Measurements from ENCODE around the gene CERS6. TPM values are rescaled to one million over a fixed set of nuclear protein-coding genes. Genes with fewer than 3 reads are reported as not detected.

The CERS6 gene
- total and polyA plus RNA-seq, 8 donors = 18.8 to 24.5 (median 22.1) TPM

DNA sequence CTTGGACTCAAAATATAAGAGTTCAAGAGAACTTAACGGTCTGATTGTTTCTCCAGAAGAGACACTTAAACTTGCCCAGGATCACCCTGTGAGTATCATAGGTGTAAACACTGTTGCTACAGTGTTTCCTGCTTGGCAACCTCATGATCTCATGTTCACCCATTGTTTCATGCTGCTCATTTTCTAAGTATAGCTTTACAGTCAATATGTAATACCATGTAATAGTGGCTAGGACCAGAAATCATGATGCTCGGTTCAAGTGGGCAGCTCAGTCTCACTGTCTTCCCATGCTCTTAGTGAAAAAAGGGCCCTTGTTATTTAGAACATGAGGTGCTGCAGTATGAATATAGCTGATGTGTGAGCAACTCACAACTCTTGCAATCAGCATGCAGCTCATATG is 157.5 kb downstream of the CERS6 start:
- TF ChIP-seq CTCF (IDR thresholded peaks at IDR 0.05) = no peak
- H3K9me3 ChIP-seq = no peaks in the 10 kb centered on the region
- H3K27ac ChIP-seq = no peak overlapping the region
- no peaks in the 10 kb centered on the region for H3K4me1 ChIP-seq
- intact Hi-C loops (cut with DNase I) = no loop called here
- H3K27me3 ChIP-seq = no peaks in the 10 kb centered on the region
- ATAC-seq = no peak
- H3K36me3 ChIP-seq = no peaks in the 10 kb centered on the region
- DNase-seq = no peak
- no peak overlapping the region for H3K4me3 ChIP-seq

DNA sequence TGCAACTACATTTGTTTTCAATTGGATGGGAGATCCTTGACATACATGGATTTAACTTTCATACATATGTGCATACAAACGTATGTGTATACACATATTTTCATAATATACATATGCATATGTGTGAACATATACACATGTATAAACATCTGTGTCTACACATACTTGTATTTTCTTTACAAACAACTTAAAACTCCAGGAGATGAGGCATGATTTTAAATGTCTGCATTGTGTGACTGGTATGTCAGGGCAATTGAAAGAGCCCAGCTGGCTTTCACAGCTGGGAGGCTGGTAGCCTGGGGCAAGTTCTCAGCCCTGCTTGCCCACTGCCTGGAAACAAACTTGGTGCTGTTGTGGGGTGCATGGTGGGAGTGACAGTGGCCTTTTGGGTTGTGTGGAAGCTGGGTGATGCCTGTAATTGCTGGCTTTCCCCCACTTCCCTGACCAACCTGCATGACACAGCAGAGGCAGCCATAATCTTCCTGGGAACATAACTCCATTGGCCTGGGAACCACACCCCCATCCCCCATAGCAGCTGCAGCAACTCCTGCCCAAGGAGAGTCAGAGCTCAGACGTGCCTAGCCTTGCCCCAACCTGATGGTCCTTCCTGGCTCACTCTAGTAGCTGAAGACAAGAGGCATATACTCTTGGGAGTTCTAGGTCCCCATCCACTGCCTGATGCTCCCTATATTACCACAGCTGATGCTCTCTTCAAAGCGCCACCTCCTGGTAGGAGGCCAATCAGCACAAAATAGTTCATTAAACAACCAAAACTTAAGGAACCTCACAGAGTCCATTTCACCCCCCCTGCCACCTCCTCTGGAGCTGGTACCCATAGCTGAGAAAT is 158.3 kb downstream of the CERS6 start:
- ATAC-seq (no peak), DNase-seq (no peak)
- TF ChIP-seq CTCF (IDR thresholded peaks at IDR 0.05) = no peak
- no peak overlapping the region for H3K27ac ChIP-seq
- no peaks in the 10 kb centered on the region for H3K27me3 ChIP-seq
- H3K9me3 ChIP-seq = no peaks in the 10 kb centered on the region
- intact Hi-C loops (cut with DNase I) = no loop called here
- no peaks in the 10 kb centered on the region for H3K4me1 ChIP-seq
- H3K36me3 ChIP-seq = no peaks in the 10 kb centered on the region
- H3K4me3 ChIP-seq = no peak overlapping the region

DNA sequence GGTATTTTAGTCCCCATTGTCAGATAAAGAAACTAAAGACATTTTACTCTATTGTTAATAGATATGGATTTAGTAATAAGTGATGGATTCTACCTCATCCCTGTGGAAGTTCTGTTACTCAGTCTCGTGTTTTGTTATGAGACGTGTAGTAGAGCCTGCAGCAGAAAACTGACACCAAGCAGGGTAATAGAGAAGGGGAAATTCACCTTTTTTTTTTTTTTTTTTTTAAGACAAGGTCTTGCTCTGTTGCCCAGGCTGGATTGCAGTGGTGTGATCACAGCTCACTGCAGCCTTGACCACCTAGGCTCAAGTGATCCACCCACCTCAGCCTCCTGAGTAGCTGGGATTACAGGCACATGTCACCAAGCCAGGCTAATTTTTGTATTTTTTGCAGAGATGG is 164.5 kb downstream of the CERS6 start:
- TF ChIP-seq CTCF (IDR thresholded peaks at IDR 0.05) = no peak
- no peaks in the 10 kb centered on the region for H3K36me3 ChIP-seq
- intact Hi-C loops (cut with DNase I) = no loop called here
- no peaks in the 10 kb centered on the region for H3K9me3 ChIP-seq
- DNase-seq (no peak), ATAC-seq (no peak)
- H3K27ac ChIP-seq = no peak overlapping the region
- H3K4me3 ChIP-seq = no peak overlapping the region
- H3K4me1 ChIP-seq = no peaks in the 10 kb centered on the region
- H3K27me3 ChIP-seq = no peaks in the 10 kb centered on the region

- ATAC-seq (no peak), DNase-seq (no peak)
- intact Hi-C loops (cut with DNase I) = no loop called here
Observed at GRCh38 chr2:168622559-168622958, 166.5 kb downstream of the CERS6 start.

DNA sequence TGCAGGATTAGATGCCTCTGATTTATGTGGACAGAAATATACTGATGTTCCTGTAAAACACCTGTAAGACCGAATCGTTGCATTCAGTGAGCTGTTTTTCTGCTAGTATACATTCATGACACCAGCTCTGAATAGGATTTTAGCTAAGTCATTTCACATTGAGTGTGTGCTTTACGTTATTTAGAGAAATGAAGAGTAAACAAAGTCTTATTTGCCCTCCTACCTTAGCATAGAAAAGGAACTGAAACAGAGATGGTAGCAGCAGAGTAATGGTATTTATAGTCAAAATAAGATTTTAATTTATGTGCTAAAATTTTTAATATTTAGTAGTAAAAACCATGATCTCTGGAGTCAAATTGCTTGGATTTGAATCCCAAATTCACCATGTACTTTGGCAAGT is 168.0 kb downstream of the CERS6 start:
- H3K27ac ChIP-seq = no peak overlapping the region
- DNase-seq (no peak), ATAC-seq (no peak)
- no peak overlapping the region for H3K4me3 ChIP-seq
- no peaks in the 10 kb centered on the region for H3K27me3 ChIP-seq
- intact Hi-C loops (cut with DNase I) = no loop called here
- no peak for TF ChIP-seq CTCF (IDR thresholded peaks at IDR 0.05)
- no peaks in the 10 kb centered on the region for H3K4me1 ChIP-seq
- no peaks in the 10 kb centered on the region for H3K9me3 ChIP-seq
- no peaks in the 10 kb centered on the region for H3K36me3 ChIP-seq

More at GRCh38 chr2:168622559-168622958, 166.5 kb downstream of the CERS6 start:
- H3K9me3 ChIP-seq = no peaks in the 10 kb centered on the region
- no peaks in the 10 kb centered on the region for H3K4me1 ChIP-seq
- H3K36me3 ChIP-seq = no peaks in the 10 kb centered on the region
- no peaks in the 10 kb centered on the region for H3K27me3 ChIP-seq
- no peak for TF ChIP-seq CTCF (IDR thresholded peaks at IDR 0.05)
- H3K27ac ChIP-seq = no peak overlapping the region
- no peak overlapping the region for H3K4me3 ChIP-seq
